GM21515 (cell line): ENCODE measurements around the gene ATL1.

Source experiments
- ATAC-seq: cut with Tn5 transposase; IDR thresholded peaks from one replicate; pipeline ENCODE4 v1.9.1; 2021; ENCODE audit not compliant: unreplicated experiment

Gene ATL1

GRCh38 chr14:50559990-50560930 is at the start of gene ATL1:
Gene ATL1, plus strand, starts transcription at chr14:50560145. Its CDS starts 121 bp downstream, at chr14:50560266.
- no peak for ATAC-seq

- ATAC-seq, result no peak
Measured at GRCh38 chr14:50510157-50510556, 49.8 kb upstream of the ATL1 start.

DNA sequence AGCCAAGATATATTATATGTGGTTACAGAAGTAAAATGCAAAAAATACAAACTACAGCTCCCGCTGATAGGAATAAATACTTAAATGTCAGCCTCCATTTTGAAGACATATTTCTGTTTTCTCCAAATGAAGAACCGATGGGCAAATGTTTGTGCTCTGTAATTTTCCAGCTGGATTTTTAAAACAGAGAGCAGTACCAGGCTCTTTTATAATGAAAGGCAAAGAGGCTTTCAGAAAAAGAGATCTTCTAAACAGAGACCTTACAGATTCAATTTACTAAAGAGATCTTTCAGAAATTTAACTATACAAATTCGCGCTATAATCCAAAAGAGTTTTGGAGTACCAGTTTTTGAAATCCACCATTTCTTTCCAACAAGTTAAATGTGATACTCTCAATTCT is 47.5 kb upstream of the ATL1 start:
- no peak for ATAC-seq

- ATAC-seq, result no peak
Measured at GRCh38 chr14:50516091-50516490, 43.9 kb upstream of the ATL1 start.

GRCh38 chr14:50520947-50521815 is 38.8 kb upstream of the ATL1 start:
- peak; percentile 41 for ATAC-seq

DNA sequence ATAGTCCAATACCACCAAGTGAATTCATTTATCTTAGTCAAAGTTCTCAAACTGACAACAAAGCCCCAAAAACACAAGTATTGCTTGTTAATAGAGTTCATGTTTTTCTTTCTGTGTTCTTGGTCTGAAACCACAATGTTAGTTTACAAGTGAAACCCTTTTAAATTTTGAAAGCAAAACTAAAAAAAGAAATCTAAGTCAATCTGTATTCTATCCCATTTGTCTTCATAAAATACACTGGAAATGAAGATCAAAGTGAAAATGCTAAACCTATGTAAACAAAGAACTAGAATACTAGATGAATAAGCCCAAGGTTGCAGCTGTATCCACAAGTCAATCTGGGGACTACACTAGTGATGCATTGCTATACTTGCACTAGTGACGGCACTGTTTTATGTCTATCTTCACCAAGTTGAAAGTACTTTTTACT is 38.0 kb upstream of the ATL1 start:
- peak; percentile 59 for ATAC-seq

- ATAC-seq, result no peak
Measured at GRCh38 chr14:50523271-50524041, 36.5 kb upstream of the ATL1 start.

DNA sequence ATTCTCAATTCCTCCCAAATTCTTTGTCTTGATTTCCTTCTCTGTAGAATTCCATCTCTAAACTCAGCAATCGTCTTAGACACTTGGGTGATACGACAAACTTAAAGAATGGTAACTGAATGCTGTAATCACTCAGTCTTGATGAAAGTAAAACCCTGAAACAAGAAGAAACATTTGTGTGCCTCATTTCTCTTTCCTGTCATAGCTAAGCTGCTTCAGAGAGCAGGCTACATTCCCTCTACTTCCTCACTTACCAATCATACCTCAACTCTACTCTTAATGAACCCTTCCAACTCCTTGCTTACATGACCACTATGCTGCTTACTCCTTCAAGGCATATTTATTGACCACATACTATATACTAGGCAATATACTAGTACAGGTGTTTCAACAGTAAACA is 35.9 kb upstream of the ATL1 start:
- ATAC-seq, result peak; percentile 46

DNA sequence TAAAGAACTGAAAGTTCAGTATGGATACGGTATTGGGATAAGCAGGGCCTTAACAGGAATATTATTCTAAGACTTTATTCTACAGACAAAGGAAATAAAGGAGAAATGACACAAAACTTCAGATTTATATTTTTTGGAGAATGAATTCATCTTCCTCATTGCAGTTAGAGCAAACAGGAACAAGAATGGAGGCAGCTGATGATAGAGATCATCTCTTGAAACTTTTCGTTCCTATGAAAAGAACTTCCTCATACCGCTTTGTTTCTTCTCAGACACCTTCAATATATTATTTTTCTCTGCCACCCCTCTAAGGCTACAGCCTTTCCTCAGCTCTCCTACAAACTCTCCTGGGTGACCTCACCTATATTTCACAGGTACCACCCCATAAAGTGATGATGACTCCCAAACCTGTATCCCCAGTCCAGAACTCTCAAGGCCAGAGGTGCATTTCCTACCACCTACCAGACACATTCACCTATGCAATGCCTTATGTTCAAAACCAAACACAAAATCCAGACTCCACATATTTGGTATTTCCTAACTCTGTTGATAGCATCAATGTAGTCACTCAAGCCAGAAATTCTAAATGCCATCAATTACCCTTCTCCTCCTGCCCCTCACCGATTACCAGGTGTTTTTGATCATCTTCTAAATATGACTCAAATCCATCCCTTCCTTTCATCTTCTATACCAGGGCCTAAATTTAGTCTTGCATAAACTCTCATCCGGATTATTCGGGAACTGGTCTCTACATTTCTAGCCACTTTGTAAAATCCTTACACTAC is 35.0 kb upstream of the ATL1 start:
- ATAC-seq, result no peak

- no peak for ATAC-seq
Measured at GRCh38 chr14:50528000-50528399, 31.9 kb upstream of the ATL1 start.

DNA sequence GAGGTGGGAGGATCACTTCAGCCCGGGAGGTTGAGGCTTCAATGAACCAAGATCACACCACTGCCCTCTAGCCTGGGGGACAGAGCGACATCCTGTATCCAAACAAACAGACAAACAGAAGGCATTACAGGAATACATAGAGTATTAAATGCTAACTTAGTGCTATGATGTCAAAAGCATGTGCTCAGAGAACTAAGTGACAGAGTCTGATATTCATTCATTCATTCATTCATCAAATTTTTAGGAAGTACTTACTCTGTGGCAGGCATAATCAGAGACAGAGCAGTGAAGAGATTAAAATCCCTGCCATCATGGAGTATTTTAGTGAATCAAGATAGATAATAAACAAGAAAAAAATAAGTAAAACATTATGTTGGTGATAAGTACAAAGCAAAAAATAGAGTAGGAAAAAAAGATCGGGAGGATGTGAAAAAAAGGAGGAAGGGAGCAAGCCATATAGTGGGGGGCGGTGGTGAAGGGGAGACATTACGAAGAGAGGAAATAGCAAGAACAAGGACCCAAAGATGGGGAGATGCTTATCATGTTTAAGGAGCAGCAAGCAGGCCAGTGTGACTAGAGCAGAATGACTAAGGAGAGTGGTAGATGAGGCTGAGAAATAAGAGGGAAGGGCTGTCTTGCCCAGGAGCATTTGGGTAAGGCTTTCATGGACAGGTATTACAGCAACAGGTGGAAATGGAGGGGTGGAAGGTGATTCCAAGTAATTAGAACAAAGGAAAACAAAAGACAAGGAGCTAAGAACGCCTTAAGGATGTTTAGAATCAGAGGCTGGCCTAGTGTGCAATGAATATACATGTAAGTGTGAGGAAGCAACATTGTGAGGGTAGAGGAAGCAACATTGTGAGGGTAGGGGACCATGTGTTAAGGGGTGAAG is 30.4 kb upstream of the ATL1 start:
- no peak for ATAC-seq

DNA sequence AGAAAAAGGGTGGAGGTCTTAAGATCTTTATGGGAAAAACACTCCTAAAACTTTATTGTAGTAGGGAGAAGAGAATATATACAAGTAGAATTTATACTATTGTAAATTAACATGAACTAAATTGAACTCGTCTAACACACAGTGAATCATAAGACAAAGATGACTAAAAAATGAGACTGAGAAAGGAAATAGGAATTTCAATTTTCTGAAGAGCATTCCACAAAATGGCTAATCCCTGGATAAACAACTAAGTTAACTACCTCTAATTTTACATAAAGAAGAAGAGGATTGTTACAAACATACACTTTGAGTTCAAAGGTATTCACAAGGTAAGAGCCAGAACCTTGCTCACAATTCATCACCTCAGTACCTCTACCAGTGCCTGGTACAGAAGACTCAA is 29.6 kb upstream of the ATL1 start:
- ATAC-seq, result no peak

DNA sequence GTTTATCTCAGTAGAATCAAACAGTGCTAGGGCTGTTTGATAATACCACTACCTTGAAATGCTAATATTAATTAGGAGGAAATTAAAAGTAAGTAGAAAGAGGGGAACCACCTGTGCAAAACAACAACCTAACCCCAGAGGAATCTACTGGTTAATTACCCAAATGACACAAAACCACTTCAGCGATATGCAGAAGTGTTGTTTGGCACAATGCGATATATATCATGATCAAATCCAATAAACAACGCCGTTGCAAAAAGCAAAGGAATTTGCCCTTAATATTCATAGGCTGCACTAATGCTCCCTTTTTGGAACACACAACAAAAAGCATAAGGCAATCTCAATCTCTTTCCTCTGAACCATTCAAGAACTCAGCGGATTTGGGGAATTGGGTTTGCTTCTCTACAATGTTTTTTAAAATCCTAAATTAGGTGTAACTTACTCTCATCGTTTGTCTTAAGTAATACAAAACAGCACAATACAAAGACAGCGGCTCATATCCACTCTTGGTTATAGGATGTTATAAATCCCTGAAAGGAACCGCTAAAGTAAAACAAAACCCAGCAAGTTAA is 29.1 kb upstream of the ATL1 start:
- ATAC-seq, result no peak

GRCh38 chr14:50531595-50532501 is 28.1 kb upstream of the ATL1 start:
- peak; percentile 32 for ATAC-seq

GRCh38 chr14:50532502-50533240 is 27.3 kb upstream of the ATL1 start, which contains the start of gene MAP4K5:
Gene MAP4K5, minus strand, starts transcription at chr14:50532569. Its CDS starts 520 bp downstream, at chr14:50532049.
- ATAC-seq, result peak; percentile 94

- ATAC-seq, result peak; percentile 19
Measured at GRCh38 chr14:50533241-50533705, 26.7 kb upstream of the ATL1 start.

GRCh38 chr14:50533806-50534205 is 26.1 kb upstream of the ATL1 start:
- ATAC-seq, result no peak
